ENCODE results near the gene SKP1.

SKP1 gene

GRCh38 chr5:134111741-134112647, 64.8 kb downstream of the SKP1 start:
- no peak for TF ChIP-seq CTCF (IDR thresholded peaks at IDR 0.05; ENCODE audit: low read depth, low read length, missing control alignments)
- H3K4me3 ChIP-seq (ENCODE audit: low read depth, low read length), result no peak overlapping the region
- DNase-seq (ENCODE audit: low read depth), result no peak
- in situ Hi-C loops (cut with HindIII; ENCODE audit: low sequenced_read_pairs), result no loop called here

GRCh38 chr5:134110382-134110781, 66.4 kb downstream of the SKP1 start:
- TF ChIP-seq CTCF (IDR thresholded peaks at IDR 0.05; ENCODE audit: low read depth, low read length, missing control alignments), result no peak

GRCh38 chr5:134107779-134108178, 69.0 kb downstream of the SKP1 start:
- TF ChIP-seq CTCF (IDR thresholded peaks at IDR 0.05; ENCODE audit: low read depth, low read length, missing control alignments), result no peak
- in situ Hi-C loops (cut with HindIII; ENCODE audit: low sequenced_read_pairs), result no loop called here
- DNase-seq (ENCODE audit: low read depth), result no peak
- no peak overlapping the region for H3K4me3 ChIP-seq (ENCODE audit: low read depth, low read length)

More at GRCh38 chr5:134110382-134110781, 66.4 kb downstream of the SKP1 start:
- in situ Hi-C loops (cut with HindIII; ENCODE audit: low sequenced_read_pairs), result no loop called here
- no peak overlapping the region for H3K4me3 ChIP-seq (ENCODE audit: low read depth, low read length)
- no peak for DNase-seq (ENCODE audit: low read depth)

GRCh38 chr5:134106991-134107701, 69.6 kb downstream of the SKP1 start:
- H3K4me3 ChIP-seq (ENCODE audit: low read depth, low read length), result no peak overlapping the region
- no peak for DNase-seq (ENCODE audit: low read depth)
- in situ Hi-C loops (cut with HindIII; ENCODE audit: low sequenced_read_pairs), result no loop called here

GRCh38 chr5:134103998-134104654, 72.6 kb downstream of the SKP1 start:
- in situ Hi-C loops (cut with HindIII; ENCODE audit: low sequenced_read_pairs), result no loop called here
- no peak for DNase-seq (ENCODE audit: low read depth)
- TF ChIP-seq CTCF (IDR thresholded peaks at IDR 0.05; ENCODE audit: low read depth, low read length, missing control alignments), result no peak
- H3K4me3 ChIP-seq (ENCODE audit: low read depth, low read length), result no peak overlapping the region

More at GRCh38 chr5:134106991-134107701, 69.6 kb downstream of the SKP1 start:
- TF ChIP-seq CTCF (IDR thresholded peaks at IDR 0.05; ENCODE audit: low read depth, low read length, missing control alignments), result no peak

GRCh38 chr5:134103397-134103796, 73.4 kb downstream of the SKP1 start:
- DNase-seq (ENCODE audit: low read depth), result no peak
- H3K4me3 ChIP-seq (ENCODE audit: low read depth, low read length), result no peak overlapping the region
- no peak for TF ChIP-seq CTCF (IDR thresholded peaks at IDR 0.05; ENCODE audit: low read depth, low read length, missing control alignments)
- in situ Hi-C loops (cut with HindIII; ENCODE audit: low sequenced_read_pairs), result no loop called here

Measured in astrocyte of the cerebellum (primary cell).